Fibroblast of skin of right quadriceps (primary cell): Measurements from ENCODE around the gene CAPSL.
A peak's percentile ranks its signal among the peaks of the same experiment; 100 is the strongest.
"Not testable (repeated sequence)": the region's sequence is repeated elsewhere in the genome, so short reads cannot be mapped to it uniquely, and the experiment has no call there.

Source experiments
- DNase-seq: peaks from one replicate; pipeline ENCODE4 v3.0.0-alpha.2; 2013

The CAPSL gene

DNA sequence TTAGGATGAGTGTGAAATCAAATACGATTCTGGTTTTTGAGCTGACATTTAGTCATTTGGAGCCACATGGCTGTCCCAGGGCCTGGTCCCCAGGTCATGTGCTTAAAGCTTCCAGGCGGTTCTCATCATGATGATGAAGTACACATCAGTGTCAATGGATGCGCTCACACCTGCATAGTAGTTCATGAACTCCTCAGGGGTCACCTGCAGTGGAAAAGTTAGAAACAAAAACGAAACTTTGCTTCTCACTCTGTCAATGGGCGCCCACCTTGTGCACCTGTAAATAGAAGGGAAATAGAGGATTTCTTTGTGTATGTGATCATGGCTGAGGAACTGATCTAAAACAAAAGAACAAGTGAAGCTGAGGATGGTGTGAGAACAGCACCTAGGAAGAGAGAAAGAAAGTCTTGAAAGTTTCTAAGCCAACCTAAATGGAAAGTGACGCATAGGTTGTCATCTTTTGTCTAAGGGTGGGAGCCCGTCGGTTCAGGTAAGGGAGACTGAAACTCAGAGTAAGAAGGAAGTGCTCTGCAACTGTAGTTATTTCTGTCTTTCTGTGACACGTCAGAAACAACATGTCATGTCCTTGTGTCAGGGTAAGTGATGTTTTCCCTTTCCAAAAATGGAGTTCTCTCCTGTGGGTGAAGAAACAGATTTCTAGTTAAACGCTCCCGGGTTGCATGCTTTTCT, 33.8 kb downstream of the CAPSL start:
- no peak for DNase-seq

DNA sequence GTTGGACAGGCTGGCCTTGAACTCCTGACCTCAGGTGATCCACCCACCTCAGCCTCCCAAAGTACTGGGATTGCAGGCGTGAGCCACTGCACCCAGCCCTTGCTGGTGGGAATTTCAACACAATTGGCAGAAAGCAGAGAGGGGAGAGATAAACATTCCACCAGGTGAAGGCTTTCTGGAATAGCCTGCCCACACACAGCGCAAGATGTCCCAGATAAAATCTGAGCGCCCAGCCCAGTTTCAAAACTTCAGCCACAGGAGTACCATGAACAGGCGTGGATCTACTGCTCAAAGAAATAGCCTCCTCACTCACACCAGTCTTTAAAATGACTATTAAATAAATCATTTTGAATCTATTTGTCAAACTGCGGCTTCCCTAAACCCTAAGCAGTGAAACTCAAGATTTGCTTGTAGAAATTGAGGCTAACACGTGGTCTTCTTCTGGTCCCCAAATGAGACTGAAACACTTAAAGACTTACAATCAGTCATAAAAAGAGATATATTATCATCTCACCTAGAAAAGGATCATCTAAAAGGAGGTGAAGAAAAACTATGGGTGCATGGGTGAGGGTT, 34.7 kb downstream of the CAPSL start:
- DNase-seq = no peak

DNA sequence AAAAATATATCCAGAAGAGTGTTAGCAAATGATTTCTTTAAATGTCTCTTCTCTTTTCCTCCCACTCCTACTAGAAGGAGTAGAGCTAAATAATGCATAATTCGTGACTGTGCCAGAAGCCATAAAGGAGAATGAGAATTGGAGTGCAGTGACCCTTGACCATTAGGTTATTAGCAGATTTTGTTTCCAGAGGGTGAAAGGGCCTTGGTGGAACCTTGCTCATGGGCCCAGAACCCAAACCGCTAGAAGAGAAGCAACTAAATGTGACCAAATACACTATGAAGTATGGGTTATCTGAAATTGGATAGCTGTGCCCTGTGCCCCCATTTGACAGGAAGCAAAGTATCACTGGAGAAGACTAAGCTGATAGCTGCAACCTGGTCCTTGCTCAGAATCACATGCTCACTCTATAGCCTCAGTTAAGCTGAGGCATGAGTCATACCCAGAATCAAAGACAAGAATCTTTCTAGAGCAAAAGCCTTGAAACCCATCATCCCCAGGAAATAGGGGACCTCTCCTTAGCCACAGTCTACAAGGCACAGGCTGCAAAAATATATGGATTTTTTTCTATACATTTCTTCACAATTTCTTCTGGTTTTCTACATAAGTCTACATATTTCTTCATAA, 36.3 kb downstream of the CAPSL start:
- DNase-seq = peak; percentile 50

DNA sequence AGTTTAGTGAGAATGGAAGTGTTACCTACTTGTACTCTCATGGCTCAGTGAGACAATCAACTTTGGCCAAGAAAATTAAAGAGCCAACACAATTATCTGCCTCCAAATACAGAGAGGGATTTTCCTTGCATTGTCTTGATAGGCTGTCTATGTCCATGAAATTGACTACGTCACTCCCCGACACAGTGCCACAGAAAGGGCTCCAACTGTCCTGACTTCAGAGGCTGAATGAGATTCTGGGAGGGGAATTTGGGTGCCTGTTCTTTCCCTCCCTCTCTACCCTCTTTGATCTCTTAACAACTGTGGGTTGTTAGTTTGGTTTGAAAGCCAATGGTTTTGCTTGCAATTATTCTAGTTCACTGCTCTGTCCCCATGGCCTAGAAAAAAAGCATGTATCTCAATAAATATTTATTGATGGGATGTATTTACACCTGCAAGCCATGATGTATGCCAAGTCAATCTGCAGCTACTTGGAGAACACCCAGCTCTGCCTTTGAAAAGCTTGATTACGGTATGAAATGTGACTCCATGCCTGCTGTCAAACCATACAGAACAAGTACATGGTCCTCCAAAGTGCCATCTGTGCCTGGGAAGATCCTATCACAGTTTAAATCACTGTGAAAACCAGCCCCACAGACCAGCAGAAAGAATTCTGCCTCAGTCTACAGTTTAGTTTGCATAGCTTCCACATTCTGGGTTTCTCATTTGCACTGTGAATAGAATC, 37.3 kb downstream of the CAPSL start:
- no peak for DNase-seq

DNA sequence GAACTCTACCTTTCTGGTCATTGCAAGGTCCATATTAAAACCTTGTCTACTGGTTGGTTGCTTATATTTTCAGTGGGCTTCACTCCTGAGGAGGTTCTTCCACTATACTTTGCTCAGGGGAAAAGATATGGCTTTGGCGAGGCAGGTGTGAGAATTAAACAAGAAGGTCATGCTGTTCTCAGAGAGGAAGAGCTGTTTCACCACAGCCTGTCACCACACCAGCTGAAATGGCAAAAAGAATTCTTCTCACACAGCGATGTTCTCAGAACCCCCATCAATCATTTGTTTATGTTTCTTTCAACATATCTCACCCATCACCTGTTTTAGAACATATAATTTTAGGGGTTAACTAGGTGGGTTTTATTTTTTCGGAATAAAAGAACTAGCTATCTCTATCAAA, 38.6 kb downstream of the CAPSL start:
- no peak for DNase-seq

DNA sequence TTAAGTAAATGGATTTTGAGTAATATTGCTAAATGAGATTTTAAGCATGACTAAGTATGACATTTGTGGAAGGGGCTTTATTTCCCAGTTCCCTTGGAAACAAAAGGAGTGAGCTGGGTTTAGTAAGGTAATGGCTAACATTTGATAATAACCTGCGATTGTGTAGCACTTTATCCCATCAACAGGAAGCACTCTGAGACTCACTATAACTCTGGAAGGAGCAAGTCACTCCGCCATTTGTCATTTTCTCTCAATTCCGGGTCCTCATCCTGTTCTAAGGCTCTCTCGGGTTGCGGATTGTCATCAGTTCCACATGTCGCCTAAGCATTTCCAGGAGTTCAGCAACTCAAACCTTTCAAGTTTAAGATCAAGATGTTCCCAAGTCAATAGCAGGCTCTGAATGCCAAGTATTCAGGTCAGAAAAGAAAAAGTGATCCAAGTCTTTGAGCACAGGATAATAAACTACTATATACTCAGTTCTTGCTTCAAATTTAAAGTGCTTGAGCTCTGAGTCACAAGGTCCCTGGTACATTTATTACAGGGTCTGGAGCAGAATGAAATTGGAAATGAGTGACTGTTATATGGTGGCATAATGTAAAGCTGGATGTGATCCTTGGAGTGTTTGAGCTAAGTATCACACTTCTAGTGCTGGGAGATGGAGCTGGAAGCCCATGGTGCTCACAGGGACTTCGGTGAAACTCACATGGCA, 39.3 kb downstream of the CAPSL start:
- DNase-seq = peak; percentile 42

DNA sequence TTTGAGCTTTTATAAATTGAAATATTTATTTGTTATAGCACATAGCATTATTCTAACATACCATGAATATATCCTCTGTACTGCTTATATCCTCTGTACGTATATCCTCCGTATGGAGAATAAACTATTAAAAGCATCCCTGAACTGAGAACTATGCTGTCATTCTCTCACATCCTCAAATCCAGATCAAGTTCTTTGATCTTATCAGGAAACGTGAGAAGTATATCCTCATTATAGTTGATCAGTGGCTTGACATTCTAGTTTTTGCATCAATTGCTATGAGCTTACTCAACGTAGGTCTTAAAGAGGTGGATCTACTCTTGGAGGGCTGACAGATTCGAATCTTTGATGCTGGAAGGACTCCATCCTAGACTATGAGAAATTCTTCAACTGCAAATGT, 44.3 kb downstream of the CAPSL start:
- DNase-seq = no peak

DNA sequence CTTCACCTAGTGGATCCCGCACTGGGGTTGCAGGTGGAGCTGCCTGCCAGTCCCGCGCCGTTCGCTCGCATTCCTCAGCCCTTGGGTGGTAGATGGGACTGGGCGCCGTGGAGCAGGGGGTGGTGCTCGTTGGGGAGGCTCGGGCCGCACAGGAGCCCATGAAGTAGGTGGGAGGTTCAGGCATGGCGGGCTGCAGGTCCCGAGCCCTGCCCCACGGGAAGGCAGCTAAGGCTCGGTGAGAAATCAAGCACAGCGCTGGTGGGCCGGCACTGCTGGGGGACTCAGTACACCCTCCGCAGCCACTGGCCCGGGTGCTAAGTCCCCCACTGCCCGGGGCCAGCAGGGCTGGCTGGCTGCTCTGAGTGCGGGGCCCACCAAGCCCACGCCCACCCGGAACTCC, 45.6 kb downstream of the CAPSL start:
- not testable (repeated sequence) for DNase-seq

DNA sequence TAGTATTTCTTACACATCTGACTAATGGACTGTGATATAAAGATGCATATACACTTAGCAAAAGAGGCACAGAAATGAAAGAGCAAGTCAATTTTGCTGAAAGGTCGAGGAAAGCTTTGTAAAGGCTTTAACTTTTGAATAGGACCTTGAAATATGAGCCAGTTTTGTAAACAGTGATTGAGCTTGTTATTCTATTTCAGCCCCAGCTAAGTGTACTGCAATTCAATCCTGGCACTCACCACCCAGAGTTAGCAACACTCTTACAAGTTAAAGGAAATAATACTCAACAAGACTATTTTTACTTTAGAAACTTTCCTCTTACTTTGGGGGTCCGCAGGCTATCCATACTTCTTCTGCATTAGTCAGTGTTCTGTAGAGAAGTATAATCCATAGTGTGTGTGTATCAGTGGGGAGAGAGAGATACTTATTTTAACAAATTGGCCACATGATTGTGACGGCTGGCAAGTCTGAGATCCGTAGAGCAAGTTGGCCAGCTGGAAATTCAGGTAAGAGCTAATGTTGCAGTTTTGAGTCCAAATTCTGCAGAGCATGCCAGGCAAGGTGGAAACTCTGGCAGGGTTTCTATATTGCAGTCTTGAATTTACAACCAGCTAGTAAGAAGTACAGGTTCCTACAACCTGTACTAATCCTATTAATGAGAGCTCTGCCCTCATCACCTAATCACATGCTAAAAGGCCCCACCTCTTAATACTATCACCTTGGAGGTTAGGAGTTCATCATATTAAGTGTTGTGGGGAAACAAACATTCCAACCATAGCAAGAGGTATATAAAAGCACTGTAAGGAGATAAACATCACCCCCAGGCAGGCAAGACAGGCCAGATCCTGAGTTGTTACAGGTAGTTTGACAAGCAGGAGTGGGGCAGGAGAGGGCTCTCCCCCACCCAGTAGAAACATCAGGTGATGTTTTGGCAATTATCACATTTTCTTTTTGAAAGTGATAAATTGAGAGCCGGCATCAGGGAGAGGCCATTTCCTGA, 48.1 kb downstream of the CAPSL start:
- no peak for DNase-seq

DNA sequence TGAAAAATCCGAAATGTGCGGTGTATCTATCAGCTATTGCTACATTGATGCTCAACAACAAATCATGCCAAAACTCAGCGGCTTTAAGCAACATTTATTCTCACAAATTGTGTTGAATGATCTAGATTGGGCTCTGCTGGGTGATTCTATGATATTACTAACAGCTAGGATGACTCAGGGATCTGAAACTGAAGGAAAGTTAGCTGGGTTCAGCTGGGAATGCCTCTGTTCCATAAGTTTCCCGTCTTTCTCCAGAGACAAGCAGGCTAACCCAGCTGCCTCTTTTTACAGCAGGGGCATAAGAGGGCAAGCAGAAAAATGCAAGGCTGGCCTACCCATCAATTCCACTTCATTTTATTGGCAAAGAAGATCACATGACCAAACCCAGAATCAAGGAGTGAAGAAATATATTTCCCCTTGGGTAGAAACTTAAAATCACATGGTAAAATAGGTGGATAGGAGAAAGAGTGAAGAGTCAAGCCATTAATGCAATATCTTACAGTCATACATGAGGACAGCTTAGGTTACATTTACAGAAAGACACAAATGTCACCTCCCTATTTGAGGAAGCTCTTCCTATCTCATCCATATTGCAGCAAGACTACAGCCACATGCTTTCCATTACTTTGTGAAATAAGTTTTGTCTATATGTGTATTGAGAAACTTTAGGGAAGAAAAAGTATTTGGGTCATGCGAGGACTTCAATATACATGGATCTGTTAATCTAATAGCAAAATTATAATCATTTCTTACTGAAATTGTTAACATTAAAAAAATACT, 50.9 kb downstream of the CAPSL start:
- no peak for DNase-seq

DNA sequence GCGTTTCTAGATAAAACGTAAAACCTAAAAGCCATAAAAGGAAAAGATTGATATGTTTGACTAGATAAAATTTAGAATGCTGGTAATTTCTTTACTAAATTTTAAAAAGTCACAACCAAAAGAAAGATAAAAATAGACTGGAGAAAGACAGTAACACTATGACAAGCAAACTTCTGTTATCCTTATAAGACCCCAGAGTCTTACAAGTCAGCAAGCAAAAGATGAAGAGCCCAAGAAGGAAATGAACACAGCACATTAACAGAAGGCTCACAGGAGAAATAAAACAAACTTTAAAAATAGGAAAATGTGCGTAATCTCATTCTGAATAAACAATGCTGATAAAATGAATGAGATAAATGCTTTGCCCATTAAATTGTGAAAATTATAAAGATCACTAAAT, 52.0 kb downstream of the CAPSL start:
- DNase-seq = no peak

DNA sequence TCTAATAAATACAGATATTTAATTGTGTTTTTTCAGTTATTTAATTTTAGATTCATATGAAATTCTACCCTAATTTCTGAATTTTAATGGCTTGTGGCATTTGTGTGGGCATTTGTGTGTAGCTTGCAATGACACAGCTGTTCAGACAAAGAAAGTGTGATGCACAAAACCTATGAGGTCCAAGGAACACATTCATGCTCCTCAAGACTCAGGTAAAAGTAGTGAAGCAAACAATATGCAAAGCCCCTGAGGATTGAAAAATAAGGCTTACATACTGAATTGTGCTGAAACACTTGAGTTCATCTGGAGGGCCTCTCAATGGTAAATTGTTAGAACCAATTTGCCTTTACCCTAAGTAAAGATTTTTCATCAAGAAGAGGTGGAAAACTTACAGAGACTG, 53.6 kb downstream of the CAPSL start:
- no peak for DNase-seq

DNA sequence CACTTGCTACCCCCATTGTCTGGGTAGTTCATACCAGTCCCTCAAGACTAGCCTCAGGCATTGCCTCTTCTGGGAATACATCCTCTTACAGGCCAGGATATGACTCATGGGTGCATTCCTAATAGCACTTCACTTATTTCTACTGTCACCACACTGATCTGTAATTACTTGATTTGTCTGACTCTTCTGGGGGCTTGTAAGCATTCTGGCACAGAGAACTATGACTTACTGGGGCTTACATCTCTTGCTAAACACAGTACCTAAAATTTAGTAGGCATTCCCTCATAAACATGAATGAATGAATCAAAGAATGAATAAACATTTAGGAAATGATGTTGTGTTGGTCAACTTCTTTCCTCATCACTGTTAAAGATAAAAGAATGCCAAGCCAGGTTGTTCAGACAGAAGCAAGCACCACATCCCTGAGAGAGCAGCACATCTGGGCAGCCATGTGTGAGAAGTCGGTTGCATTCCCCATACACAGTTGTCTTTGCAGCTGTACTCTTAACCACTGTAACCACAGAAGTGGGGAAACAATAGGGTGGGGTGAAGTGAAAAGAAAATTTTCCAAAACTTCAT, 54.1 kb downstream of the CAPSL start:
- DNase-seq = peak; percentile 95

DNA sequence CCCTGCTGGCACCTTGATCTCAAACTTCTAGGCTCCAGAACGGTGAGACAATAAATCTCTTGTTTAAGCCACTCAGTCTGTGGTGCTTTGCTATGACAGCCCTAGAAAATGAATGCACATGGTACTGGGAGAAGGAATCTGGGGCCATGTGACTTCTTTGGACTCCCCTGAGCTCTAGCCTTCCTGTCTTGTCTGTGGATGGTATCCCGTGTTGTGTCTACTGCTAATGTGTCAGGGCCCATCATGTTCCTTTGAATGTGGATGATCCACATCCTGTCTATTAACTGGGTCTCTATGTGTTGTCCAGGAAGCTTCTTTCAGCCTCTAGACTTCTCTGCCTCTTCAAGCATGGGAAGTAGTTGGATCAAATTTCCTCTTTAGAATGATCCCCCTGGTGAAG, 56.7 kb downstream of the CAPSL start:
- DNase-seq = no peak

DNA sequence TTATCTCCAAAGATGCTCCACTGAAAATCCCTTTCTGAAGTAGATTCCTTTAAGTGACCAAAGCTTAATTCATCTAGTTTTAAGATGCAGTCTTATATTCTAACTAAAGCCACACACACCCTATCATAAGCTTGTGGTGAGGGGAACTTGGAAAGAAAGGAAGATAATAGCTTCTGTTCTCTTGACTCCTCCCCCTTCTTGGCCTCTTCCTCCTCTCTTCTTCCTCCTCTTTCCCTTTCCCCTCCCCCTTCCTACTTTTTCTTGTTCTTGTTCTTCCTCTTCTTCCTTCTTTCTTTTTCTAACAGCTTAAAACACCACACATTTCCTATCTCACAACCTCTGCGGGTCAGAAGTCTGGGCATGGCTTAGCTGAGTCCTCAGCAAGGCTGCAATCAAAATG, 58.3 kb downstream of the CAPSL start:
- DNase-seq = no peak

DNA sequence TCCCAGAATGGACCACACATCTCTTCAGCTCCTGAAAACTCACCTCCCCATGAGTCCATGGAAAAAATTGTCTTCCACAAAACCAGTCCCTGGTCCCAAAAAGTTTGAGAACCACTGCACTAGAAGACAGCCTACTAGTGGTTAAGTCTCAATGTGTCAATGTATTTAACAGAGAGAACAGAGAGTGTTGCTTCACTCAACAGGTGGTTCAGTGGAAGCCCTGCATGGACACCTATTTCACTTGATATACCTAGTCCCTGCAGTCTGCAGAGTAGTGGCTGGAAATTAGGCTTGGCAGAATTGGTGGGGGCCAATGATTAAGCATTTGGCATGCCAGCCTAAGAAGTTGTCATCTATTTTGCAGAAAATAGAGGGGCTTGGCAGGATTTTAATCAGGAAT, 58.8 kb downstream of the CAPSL start:
- DNase-seq = no peak

DNA sequence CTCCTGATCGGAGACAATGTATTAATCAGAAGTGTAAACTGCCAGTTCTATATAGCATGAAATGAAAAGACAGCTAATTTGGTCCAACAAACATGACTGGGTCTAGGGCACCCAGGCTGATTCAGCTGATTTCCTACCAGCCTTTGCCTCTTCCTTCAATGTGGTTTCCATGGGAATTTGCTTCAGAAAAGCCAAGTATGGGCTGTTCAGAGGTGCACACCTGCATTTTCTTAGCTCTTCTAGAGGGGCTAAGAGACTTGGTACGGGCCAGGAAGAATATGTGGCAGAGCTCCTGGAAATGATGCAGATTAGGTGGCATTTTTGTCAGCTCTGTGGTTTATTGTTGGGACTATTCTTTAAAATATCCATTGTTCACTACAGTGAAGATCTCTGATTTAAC, 59.3 kb downstream of the CAPSL start:
- no peak for DNase-seq

DNA sequence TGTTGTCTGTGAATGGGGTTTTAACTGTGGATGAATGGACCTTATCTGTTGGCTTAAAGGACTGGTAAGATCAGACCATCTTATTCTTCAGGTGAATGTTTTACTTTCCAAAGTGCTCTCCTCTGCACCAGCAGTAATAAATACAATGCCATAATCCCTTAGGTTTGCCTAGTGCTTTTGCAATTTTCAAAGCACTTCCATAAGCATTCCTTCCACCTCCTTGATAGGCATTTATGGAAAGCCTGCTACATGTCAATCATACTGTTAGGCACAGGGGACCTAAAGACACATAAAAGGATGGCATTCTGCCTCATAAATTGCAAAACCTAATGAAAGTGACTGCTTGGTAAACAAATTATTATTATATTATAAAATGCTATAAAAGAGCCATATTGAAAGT, 60.3 kb downstream of the CAPSL start:
- DNase-seq = no peak

DNA sequence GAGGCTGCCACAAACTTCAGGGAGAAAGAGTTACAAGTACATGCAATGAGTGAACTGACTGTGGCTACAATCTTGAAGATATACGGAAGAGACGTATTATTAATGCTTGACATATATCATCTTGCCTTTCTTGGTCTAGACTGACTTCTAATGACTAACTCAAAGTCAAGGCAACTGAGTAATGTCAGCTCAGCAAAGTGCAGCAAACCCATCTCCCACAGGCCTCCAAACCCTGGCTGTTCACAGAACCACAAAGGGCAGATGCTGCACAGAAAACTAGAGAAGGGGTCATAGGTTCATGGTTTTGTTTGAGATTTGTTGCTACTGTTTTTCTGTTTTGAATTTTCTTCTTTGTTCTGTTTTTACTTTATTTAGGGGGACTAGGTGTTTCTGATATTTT, 60.8 kb downstream of the CAPSL start:
- DNase-seq = no peak

DNA sequence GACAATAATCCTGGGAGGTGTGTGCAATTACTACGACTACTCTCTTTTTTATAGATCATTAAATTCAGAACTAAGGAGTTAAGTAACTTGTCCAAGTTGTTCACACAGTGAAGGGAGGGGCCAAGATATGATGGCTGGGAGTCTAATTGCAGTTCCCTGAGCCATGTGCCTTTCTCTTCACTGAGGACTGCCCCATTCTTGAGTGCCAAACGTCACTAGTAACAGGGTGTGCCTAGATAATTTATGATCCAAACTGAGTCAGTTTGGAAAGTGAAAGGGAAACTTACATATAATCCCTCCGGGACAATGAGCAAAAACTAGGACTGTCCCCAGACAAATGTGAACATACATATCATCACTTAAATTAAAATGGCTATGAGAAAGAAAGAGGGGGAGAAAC, 61.5 kb downstream of the CAPSL start:
- peak; percentile 29 for DNase-seq

DNA sequence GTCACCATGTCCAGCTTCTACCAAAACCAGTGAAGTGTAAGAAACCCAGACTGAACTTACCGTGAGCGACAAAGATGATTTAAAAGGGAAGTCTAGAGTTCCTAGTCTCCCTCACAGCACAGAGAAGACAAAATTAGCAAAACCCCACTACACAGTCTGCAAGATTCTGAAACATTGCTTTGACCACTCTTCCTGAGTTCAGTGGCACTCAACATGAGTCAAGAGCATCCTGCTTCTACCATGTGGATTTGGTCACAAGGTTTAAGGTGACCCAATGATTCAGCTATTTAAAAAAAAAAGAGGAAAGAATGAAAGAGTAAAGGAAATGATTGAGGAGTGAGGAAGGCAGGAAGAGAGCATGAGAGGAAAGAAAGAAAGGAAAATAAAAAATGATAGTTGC, 62.0 kb downstream of the CAPSL start:
- DNase-seq = no peak
